HG03457 (cell line): Measurements from ENCODE around the gene RALGAPA2.

Source experiments
- ATAC-seq: cut with Tn5 transposase; IDR thresholded peaks from one replicate; pipeline ENCODE4 v1.9.1; 2021; ENCODE audit warnings: moderate number of reproducible peaks; ENCODE audit not compliant: unreplicated experiment

Gene RALGAPA2

DNA sequence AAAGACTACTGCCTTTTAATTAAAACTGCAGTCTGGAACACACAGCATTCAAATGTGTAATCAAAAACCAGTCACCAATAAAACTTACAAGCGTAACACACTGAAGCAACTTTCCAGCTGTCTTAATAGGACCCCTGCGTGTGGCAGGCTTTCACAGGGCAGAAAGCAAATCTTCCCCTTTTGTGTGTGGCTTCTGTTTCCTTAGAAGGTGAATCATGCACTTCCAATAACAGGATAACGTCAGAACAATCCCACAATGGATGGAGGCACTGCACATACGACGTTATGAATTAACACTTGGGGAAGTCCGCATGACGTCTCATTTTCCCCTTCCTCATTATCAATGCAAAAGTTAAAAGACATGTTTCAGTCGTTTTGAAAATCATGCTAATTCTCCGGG, 299.7 kb downstream of the RALGAPA2 start:
- ATAC-seq = no peak

GRCh38 chr20:20411836-20412235, 300.6 kb downstream of the RALGAPA2 start:
- no peak for ATAC-seq

- ATAC-seq = no peak
Observed at GRCh38 chr20:20411402-20411801, 301.0 kb downstream of the RALGAPA2 start.

DNA sequence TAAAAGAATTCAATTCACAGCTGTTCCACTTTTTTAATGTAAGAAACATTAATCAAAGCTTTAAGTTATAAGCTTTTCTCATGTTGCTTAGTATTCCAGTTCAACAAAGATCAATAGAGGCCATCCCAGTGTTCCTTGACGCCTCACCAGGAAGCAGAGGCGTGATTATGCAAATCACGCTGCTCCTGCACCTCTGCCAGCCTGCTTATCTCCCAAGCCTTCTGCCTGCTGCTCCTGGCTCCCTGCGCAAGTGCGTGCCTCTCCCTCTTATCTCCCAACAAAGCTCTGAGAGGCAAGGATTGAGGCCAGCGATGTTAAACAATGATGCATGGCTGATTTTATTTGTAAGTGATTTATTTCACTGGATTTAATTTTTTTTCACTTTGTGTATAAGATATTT, 301.8 kb downstream of the RALGAPA2 start:
- ATAC-seq = no peak

- ATAC-seq = no peak
Observed at GRCh38 chr20:20409331-20409730, 303.1 kb downstream of the RALGAPA2 start.

GRCh38 chr20:20407891-20408805, 304.3 kb downstream of the RALGAPA2 start:
- ATAC-seq = no peak

GRCh38 chr20:20406306-20406705, 306.1 kb downstream of the RALGAPA2 start:
- no peak for ATAC-seq

DNA sequence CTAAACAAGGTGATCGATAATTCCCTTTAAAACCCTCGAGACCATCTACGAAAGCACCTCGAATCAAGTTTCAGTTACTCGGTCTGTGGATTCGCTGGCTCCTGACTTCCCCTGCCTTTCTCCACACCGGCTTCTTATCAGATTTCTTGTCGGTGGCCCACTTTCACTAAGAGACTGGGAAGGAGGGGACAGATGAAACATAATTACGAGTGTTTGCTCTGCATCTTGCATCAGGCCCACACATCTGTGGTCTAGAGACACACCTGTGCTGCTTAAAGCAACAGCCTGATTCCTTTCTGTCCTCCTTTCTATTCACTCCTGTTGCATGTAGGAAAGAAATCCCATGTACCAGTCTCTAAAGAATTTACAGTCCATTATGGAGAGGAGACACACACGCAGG, 306.8 kb downstream of the RALGAPA2 start:
- ATAC-seq = no peak

DNA sequence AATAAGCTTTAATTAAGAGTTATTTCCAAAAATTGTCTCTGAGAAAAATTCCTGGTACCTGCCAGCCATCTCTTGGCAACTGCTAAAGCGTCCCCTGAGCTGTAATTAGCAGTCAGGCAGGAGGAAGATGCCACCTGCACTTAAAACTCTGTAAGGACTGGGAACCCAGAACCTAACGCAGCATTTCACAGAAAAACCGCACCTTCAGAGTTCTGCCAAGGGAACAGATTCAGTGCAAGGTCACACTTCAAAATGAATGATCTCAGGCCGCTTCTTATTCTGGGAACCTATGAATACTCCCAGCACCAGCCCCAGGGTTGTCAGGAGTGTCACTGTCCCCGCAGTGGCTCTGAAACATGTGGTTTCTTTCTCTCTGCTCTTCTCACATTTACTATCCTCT, 307.8 kb downstream of the RALGAPA2 start:
- ATAC-seq = no peak

DNA sequence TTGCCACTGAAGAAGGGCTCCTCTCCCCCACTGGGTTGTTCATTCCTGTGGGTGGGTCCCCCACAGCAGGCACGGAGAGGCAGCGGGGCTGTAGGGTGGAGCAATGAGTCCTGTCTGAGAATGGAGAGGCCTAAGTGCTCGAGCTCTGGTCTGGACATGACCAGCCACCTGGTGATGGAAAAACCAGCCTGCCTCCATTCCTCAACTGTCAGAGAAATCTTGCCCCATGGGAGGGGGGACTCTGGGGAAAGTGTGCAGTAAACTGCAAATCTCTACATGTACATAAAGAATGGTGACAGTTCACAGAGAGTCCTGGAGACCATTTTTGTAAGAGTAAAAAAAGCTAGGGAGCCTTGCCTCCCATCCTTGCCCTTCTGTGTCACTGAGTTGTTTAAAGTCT, 310.5 kb downstream of the RALGAPA2 start:
- no peak for ATAC-seq

DNA sequence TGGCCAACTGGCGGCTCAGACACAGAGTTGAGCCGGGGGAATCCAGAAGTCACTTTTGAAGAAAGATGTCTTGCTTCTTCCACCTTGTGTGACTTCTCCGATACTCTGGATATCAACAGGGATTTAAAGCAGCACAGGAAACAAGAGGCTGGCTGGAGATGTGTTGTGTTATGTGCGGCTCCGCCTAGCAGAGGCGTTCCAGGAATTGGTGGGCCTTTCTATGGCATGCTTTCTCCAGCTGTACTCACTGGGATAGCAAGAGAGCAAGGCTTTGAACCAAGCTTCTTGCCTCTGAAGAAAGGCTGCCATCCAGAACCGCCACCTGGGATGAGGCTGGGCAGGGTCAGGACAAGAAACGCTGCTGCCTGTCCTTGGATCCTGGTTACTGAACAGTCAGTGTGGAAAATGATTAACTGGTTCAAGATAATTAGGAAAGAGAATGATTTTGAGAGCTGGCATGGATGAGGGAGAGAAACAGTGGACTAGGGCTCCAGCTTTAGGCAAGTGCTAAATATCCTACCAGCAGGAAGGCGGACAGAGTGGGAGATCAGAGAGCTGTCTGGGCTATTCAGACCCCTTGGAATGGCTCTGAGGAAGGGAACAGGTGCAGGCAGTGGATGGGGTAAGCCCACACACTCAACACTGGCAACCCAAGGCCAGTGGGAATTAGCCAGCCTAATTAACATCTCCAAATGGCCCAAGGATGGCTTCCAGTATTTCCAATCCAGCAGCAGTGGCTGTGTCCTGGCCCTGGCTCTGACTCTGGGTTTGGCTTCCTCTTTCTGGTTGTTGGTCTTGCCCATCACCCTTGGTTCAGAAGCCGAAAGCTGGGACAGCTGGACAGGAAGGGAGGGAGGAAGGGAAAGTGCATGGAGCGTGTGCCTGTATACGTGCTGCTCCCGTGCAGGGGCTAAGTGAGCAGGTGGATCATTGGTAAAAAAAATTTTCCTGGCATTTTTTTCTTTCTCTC, 312.6 kb downstream of the RALGAPA2 start:
- ATAC-seq = no peak

DNA sequence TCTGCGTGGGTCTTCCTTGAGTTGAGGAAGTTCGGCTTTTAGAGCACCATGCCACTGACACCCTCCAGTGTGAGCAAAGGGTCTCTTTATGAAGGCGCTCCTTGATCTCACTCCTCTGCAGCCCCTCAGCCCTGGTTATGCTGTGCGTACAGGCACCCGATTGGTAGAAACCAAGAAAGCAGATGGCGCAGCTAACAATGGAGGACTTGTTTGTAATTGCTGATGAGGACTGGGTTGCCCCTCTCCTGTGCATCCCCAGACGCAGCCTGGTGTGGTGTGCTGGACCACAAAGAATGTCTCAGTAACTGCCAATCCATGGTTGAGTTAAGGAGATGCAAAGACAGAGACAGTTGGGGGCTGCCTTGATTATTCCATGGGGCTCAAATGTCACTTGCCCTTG, 314.3 kb downstream of the RALGAPA2 start:
- ATAC-seq = no peak

GRCh38 chr20:20396794-20397193, 315.6 kb downstream of the RALGAPA2 start:
- ATAC-seq = no peak

DNA sequence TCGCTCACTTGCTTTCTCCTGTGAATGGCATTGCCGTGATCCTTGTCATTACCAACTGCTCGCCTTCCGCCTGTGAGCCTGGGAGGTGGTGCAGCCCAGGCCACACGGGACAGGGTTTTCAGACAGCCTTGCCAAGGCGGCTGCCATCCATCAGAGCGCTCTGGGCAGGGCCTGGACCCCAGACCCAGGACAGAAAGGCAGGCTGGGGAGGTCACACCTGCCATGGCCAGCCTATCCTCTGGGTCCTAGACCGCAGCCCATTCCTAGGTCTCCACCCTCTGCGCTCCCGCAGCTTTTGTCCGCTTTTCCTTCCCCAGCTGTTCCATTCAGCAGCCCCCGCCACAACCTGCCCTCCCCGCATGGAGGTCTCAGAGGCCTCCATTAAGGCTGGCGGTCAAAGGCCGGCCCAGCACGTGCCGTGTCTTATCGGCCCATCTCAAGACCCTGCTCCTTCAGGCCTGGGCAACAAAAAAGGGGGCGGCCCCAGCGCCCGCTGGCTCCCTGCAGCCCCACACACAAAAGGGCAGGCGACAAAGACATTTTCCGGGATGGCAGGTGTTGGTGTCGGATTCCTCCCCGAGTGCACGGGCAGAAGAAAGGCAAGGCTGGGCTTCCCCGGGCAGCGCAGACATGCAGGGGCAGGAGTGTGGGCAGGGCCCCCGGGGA, 316.4 kb downstream of the RALGAPA2 start:
- no peak for ATAC-seq

DNA sequence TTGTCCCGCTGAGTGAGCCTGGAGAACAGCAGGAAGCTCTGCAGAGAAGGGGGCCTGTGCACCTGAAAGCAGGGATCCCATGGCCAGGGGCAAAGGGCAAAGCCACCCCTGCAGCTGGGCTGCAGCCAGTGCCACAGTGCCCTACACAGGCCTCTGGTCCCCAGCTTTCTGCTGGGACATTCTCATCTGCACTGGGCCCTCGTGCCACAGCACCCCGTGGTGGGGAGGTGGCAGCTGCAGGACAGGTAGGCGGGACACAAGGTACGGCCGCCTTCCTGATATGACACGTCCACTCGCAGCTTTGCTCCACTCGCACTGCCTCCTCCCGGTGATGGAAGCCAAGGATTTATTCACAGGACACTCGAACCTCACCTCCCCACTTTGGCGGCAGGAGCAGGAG, 317.4 kb downstream of the RALGAPA2 start:
- ATAC-seq = no peak

DNA sequence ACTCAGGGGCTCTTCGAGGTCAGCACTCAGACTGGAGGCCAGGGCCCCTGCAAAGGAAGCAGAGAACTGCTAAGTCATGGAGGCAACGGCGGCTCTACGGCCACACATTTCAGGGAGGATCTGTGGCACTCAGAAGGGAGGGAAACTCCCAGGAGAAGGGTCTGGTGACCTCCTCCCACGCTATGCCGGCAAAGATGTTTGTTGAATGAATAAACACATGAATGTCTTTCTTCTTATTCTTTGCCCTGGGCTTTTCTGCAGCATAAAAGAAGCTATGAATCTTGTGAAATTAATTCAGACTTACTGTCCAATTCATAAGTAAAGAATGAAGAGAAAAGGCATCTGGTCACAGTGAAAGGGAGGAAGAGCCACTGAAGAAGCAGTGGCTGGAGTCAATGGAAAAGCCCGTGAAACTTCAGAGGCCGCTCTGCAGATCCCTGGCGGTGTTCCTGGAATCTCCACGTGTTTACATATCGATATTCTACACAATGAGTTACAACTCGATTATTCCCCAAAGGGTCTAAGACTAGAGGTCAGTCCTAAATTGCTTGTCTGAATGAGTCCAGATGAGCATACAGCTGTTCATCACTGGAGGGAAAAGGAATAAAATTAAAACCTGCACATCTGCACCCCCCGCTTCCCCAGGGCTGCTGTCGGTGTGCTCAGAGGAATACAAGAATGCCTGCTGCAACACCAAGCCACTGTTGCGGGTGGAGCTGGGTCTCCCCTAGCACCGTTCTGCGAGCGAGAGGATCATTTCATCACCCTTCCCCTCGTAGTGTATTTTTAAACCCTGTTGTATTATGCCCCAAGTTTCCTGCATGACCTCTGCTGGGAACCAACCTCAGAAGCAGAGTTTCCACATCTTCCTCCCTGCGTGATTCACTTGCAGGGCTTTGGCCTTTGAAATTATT, 319.0 kb downstream of the RALGAPA2 start:
- no peak for ATAC-seq

DNA sequence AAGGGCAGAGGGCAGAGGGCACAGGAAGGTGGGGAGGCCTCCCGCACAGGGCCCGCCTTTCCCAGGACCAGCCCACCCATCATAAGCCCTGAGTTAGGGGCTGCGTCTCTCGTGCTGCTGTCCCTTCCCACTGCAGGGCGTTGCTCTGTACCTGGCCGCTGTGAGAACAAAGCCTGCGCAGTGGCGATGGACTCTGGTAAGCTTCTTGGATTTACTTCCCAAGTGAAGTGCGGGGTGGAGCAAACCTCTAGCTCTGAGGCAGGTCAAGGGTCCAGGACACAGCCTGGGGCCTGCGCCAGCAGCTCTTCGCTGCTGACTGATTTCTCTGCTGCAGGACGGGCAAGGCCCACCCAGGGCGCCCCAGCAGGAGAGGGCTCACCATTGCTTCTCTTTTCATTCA, 320.7 kb downstream of the RALGAPA2 start:
- ATAC-seq = no peak

- ATAC-seq = no peak
Observed at GRCh38 chr20:20391115-20391514, 321.3 kb downstream of the RALGAPA2 start.

DNA sequence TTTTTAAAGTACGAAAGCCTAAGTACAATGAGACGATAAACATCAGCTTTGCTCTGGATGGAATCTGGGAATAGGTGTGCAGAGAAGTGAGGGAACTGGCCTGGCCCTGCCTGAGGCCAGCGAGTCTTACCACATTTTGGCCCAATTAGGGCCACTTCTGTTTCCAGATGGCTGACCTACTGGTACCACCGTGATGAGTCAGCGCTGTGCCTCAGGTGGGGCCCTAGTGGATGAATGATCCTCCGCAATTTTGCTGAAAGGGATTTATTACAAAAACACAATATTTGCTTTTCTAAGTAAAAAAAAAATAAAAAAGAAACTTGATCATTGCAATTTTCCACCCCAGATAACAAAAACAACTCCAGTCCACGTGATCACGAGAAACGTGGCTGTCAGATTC, 322.1 kb downstream of the RALGAPA2 start:
- ATAC-seq = no peak

- ATAC-seq = no peak
Observed at GRCh38 chr20:20386192-20386591, 326.3 kb downstream of the RALGAPA2 start.
